Activated T-cell treated with anti-CD3 and anti-CD28 coated beads, Interleukin-2, amount 50 U/mL, for 24 hours (primary cell): ENCODE data around the gene AMBP.
"Not testable (repeated sequence)": the region's sequence is repeated elsewhere in the genome, so short reads cannot be mapped to it uniquely, and the experiment has no call there.

Source experiments
- DNase-seq: peaks from one replicate; pipeline ENCODE4 v3.0.0-alpha.2; 2020
- H3K27ac Mint-ChIP-seq: 2 replicates; pipeline ENCODE4 v1.8.0; 2020; ENCODE audit warnings: mild to moderate bottlenecking, mixed read lengths
- H3K27me3 Mint-ChIP-seq: 2 replicates; pipeline ENCODE4 v1.8.0; 2020; ENCODE audit warnings: mixed read lengths
- H3K36me3 Mint-ChIP-seq: 2 replicates; pipeline ENCODE4 v1.8.0; 2020; ENCODE audit warnings: low read depth, mixed read lengths
- H3K4me1 Mint-ChIP-seq: 2 replicates; pipeline ENCODE4 v1.8.0; 2020; ENCODE audit warnings: low read depth, mixed read lengths
- H3K4me3 Mint-ChIP-seq: 2 replicates; pipeline ENCODE4 v1.8.0; 2020; ENCODE audit warnings: mild to moderate bottlenecking, moderate library complexity, mixed read lengths
- H3K9me3 Mint-ChIP-seq: 2 replicates; pipeline ENCODE4 v1.8.0; 2020; ENCODE audit warnings: mixed read lengths

The AMBP gene

DNA sequence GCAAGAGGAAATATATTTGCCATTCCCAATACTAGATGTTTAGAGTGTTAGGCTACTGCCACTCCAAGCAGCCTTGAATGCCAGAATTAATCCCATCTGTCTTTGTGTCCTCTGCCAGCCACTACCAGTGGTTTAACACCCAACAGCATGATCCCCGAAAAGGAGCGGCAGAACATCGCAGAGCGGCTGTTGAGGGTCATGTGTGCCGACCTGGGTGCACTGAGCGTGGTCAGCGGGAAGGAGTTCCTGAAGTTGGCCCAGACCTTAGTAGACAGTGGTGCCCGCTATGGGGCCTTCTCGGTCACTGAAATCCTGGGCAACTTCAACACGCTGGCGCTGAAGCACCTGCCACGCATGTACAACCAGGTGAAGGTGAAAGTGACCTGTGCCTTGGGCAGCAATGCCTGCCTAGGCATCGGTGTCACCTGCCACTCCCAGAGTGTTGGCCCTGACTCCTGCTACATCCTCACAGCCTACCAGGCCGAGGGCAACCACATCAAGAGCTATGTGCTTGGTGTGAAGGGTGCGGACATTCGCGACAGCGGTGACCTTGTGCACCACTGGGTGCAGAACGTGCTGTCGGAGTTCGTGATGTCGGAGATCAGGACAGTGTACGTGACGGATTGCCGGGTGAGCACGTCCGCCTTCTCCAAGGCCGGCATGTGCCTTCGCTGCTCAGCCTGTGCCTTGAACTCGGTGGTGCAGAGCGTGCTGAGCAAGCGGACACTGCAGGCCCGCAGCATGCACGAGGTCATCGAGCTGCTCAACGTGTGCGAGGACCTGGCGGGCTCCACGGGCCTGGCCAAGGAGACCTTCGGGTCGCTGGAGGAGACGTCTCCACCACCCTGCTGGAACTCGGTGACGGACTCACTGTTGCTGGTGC is 29.3 kb downstream of the AMBP start:
- DNase-seq = no peak
- H3K4me1 Mint-ChIP-seq = no peaks in the 10 kb centered on the region
- H3K9me3 Mint-ChIP-seq = no peaks in the 10 kb centered on the region
- no peak overlapping the region for H3K27ac Mint-ChIP-seq
- H3K36me3 Mint-ChIP-seq = no peaks in the 10 kb centered on the region
- H3K4me3 Mint-ChIP-seq = no peak overlapping the region
- no peaks in the 10 kb centered on the region for H3K27me3 Mint-ChIP-seq

DNA sequence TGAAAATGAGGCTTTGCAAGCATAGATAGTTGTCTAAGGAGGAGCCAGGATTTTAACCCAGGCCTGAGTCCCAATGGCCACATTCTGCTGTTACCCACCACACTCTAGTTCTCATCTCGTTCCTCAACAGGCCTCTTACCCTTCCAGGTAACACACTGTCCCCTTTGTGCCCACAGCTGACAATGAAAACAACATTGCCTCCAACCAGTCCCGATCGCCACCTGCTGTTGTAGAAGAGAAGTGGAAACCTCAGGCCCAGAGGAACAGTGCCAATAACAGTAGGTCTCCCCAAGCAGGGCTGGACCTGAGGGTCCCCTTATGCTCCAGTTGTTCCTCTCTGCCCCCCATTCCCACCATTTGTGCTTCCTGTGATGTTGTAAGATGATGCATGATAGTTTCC is 30.4 kb downstream of the AMBP start:
- no peaks in the 10 kb centered on the region for H3K36me3 Mint-ChIP-seq
- no peaks in the 10 kb centered on the region for H3K27me3 Mint-ChIP-seq
- no peaks in the 10 kb centered on the region for H3K9me3 Mint-ChIP-seq
- no peaks in the 10 kb centered on the region for H3K4me1 Mint-ChIP-seq
- H3K4me3 Mint-ChIP-seq = no peak overlapping the region
- DNase-seq = no peak
- no peak overlapping the region for H3K27ac Mint-ChIP-seq

DNA sequence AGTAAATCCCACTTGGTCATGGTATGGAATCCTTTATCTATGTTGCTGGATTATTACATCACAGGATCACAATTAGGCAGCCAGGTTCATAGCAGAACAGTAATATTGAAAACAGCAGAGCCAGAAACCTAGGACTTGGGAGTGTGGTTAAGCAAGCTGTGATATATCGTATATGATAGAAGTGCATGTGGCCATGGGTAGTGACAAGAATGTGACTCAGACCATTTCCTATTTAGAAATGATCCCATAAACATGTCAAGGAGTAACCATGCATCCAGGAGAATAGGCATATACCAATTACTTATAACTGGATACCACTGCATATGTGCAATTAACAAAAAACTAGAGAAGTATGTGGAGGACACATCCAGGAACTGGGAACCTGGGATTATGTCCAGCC is 31.2 kb downstream of the AMBP start:
- DNase-seq = no peak
- Mint-ChIP-seq H3K4me1 (no peaks in the 10 kb centered on the region), H3K27me3 (no peaks in the 10 kb centered on the region), H3K36me3 (no peaks in the 10 kb centered on the region), H3K4me3 (no peak overlapping the region), H3K9me3 (no peaks in the 10 kb centered on the region), H3K27ac (no peak overlapping the region)

DNA sequence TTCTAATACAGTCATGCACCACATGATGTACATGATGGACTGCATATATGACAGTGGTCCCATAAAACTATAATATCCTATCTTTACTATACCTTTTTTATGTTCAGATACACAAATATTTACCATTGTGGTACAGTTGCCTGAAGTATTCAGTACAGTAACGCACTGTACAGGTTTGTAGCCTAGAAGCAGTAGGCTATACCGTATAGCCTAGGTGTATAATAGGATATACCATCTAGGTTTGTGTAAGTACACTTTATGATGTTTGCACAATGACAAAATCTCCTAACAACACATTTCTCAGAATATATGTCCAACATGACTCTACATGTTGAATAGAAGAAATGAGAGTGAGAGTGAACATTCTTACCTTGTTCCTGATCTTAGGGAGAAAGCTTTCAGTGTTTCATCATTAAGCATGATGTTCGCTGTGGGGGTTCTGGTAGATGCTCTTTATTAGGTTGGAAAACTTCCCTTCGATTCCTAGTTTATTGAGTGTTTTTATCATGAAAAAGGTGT is 31.8 kb downstream of the AMBP start:
- Mint-ChIP-seq H3K4me3 (no peak overlapping the region), H3K27me3 (no peaks in the 10 kb centered on the region), H3K4me1 (no peaks in the 10 kb centered on the region), H3K36me3 (no peaks in the 10 kb centered on the region), H3K27ac (no peak overlapping the region), H3K9me3 (no peaks in the 10 kb centered on the region)
- DNase-seq = no peak

DNA sequence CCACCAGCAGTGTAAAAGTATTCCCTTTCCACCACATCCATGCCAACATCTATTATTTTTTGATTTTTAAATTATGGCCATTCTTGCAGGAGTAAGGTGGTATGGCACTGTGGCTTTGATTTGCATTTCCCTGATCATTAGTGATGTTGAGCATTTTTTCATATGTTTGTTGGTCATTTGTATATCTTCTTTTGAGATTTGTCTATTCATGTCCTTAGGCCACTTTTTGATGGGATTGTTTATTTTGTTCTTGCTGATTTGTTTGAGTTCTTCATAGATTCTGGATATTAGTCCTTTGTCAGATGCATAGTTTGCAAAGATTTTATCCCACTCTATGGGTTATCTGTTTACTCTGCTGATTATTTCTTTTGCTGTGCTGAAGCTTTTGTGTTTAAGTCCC is 34.4 kb downstream of the AMBP start:
- H3K36me3 Mint-ChIP-seq, H3K4me1 Mint-ChIP-seq, H3K4me3 Mint-ChIP-seq, H3K27ac Mint-ChIP-seq, DNase-seq, H3K27me3 Mint-ChIP-seq, H3K9me3 Mint-ChIP-seq: not testable (repeated sequence)

DNA sequence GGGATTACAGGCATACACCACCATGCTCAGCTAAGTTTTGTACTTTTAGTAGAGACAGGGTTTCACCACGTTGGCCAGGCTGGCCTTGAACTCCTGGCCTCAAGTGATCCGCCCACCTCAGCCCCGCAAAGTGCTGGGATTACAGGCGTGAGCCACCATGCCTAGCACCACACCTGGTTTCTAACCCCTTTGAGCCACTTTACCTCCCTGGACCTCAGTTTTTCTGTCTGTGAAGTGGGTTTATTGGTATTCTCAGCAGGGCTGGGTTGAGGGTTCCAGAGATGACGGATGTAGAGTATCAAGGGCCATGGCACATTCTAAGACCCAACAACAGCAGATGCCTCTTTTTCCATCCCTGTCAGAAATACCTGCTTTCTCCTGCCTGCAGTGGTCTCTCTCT is 38.6 kb downstream of the AMBP start:
- no peaks in the 10 kb centered on the region for H3K4me1 Mint-ChIP-seq
- no peaks in the 10 kb centered on the region for H3K27me3 Mint-ChIP-seq
- no peaks in the 10 kb centered on the region for H3K9me3 Mint-ChIP-seq
- H3K27ac Mint-ChIP-seq = no peak overlapping the region
- no peak overlapping the region for H3K4me3 Mint-ChIP-seq
- DNase-seq = no peak
- no peaks in the 10 kb centered on the region for H3K36me3 Mint-ChIP-seq

DNA sequence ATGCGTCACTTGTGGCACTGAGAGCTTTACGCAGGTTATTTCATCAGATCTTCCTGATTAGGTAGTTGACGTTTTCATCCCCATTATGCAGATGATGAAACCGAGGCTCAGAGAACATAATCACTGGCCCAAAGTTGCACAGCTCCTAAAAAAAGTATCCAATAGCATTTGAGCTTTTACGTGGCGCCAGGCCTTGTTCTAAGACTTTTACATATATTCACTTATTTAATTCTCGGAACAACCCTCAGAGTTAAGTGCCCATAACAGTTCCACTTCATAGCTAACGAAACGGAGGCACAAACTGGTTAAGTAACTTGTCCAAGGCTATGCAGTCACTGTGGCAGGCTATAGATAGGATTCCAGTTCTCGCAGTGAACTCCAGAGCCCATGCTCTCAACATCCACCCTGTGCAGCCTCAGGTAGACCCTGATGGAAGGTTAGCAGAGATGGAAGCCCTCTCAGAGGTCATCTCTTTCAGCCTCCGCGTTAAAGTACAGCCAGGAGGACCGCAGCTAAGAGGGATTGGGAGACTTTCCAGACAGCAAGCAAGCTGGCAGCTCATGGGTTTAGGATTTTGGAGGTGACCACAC is 39.3 kb downstream of the AMBP start:
- no peaks in the 10 kb centered on the region for H3K4me1 Mint-ChIP-seq
- no peaks in the 10 kb centered on the region for H3K27me3 Mint-ChIP-seq
- H3K4me3 Mint-ChIP-seq = no peak overlapping the region
- no peaks in the 10 kb centered on the region for H3K36me3 Mint-ChIP-seq
- DNase-seq = no peak
- H3K9me3 Mint-ChIP-seq = no peaks in the 10 kb centered on the region
- H3K27ac Mint-ChIP-seq = no peak overlapping the region

DNA sequence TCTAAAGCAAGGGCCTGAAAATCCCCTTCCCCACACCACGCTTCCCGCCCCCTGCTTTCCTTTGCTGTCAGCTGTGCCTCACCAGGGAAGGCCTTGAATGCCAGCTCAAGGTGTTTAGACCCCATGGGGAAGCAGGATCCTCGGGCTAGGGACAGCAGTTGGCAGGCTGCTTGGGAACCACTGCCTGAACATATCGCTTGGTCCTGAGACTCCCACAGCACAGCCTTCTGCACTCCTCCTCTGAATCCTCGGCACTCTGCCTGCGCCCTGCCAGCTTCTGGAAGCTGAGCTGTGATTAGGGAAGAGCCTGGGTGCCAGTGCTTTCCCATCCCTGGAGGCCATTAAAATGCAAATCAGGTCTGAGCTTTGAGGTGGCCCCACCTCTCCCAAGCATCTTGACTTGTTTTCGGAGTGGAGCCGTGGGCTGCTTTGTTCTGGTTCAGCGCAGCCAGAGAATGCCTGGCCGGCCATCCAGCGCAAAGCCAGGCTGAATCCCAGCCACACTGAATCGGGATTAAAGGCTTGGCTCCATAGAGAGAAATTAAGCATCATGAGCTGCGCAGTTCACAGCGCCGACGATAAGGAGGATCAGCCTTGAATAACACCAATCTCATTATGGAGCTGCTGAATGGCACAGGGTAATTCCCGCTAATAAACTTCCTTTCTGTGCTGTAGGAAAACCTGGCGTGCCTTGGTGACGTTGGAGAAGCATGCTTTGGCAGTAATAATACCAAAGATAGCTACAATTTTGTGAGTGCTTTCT is 40.0 kb downstream of the AMBP start:
- Mint-ChIP-seq H3K4me3 (no peak overlapping the region), H3K9me3 (no peaks in the 10 kb centered on the region), H3K36me3 (no peaks in the 10 kb centered on the region), H3K4me1 (no peaks in the 10 kb centered on the region), H3K27ac (no peak overlapping the region), H3K27me3 (no peaks in the 10 kb centered on the region)
- no peak for DNase-seq

DNA sequence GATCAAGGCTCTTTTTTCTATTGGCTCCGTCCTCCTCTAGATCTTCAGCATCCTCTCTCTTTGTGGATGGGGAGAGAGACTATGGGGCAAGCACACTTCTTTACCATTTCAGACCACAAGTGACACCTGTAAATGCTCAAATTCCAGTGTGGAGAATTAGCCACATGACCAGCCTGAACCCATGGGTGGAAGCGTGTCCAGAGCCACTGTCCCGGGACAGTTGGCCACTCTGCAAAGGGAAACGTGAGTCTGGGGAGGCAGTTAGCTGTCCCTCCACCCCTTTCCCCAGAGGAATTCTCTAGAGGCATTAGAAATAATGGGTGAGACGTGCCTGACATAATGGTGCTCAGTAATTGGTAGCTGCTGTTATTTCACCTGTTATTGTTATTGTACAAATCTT is 40.9 kb downstream of the AMBP start:
- no peak for DNase-seq
- Mint-ChIP-seq H3K27me3 (no peaks in the 10 kb centered on the region), H3K4me3 (no peak overlapping the region)

DNA sequence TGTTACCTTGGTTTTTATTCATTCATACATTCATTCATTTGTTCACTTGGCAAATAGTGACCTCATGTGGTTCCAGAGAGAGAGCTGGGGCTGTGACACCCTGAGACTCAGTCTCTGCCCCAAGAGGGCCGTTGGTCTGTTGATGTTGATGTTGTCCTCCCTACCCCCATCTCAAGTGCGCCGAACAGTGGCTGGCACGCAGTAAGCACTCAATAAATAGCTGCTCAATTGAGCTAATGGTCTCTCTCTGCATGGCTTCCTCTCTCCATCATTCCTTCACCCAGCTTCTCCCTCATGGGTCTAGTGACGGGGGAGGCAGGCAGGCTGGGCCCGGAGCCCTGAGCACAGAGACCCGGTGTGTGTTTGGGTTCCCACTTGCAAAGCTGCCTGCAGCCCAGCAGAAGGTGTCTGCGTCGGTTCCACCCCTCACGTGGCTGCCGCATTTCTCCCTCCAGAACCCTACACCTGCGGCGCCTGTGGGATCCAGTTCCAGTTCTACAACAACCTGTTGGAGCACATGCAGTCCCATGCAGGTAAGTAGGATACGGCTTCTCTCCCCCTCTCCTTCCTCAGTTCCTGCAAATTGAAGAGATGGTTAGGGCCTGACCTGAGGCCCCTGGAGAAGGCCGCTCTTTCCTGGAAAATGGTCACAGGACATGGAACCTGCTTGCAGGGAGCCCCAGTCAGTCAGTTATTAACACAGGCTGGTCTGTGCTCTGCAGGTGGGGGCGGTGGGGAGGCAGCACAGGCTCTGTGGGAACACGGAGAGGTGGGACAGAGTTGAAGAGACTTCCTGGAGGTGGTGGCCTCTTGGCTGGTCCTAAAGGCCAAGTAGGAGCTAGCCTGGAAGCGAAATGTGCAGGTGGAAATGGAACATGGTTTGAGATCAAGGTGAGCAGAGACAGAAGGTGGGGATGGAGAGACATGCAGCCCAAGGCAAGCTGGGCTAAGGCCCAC is 42.0 kb downstream of the AMBP start:
- H3K27ac Mint-ChIP-seq = no peak overlapping the region
- H3K9me3 Mint-ChIP-seq = no peaks in the 10 kb centered on the region
- no peak overlapping the region for H3K4me3 Mint-ChIP-seq
- H3K27me3 Mint-ChIP-seq = no peaks in the 10 kb centered on the region
- H3K4me1 Mint-ChIP-seq = no peaks in the 10 kb centered on the region
- DNase-seq = no peak
- H3K36me3 Mint-ChIP-seq = no peaks in the 10 kb centered on the region

More for the DNA sequence above, 40.9 kb downstream of the AMBP start:
- Mint-ChIP-seq H3K4me1 (no peaks in the 10 kb centered on the region), H3K36me3 (no peaks in the 10 kb centered on the region), H3K27ac (no peak overlapping the region), H3K9me3 (no peaks in the 10 kb centered on the region)

DNA sequence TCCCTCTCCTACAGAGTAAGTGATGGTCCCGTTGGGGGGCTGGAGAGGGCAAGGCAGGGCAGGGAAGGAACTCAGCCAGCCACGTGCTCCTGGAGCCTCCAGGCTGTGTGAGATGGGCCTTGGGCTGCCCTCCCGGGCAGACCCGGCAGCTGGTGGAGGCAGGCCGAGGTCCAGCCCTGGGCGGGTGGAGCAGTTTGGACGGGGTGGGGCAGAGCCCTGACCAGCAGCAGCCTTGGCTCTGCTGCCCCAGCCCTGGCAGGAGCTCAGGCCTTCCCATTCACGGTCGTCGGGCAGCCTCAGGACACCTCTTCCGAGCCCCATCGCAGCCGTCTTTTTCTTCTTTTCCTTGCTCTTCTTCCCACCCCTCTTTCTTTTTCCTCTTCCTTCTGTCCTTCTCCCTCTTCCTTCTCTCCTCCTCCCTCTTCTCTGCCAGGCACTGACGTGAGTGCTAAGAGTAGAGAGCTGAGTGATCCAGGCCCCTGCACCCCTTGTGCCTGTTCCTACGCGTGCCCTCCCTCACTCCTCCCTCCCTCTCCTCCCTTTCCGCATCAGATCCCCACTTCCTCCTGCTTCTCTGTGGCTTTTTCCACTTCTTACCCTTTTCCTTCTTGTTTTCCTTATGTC is 42.8 kb downstream of the AMBP start:
- no peak overlapping the region for H3K4me3 Mint-ChIP-seq
- H3K27me3 Mint-ChIP-seq = no peaks in the 10 kb centered on the region
- no peak for DNase-seq
- no peaks in the 10 kb centered on the region for H3K36me3 Mint-ChIP-seq
- no peaks in the 10 kb centered on the region for H3K4me1 Mint-ChIP-seq
- no peak overlapping the region for H3K27ac Mint-ChIP-seq
- no peaks in the 10 kb centered on the region for H3K9me3 Mint-ChIP-seq

DNA sequence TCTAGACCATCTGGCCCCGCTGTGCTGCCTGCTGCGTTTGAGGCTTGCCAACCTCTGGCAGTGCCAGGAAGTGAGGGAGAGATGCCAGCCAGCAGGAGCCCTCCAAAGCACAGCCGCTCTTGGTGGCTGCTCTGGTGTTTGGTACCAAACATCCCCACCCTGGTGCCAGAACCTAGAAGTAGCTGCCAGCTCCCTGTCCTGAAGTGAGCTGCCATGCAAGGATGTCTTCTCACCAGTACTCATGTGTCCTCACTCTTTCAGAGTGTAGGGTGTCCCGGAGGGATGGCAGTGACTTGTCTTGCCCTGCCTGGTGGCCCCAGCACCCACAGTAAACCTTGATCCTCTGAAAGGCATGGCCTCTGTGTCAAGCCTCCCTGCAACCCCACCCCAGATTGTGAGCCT is 43.4 kb downstream of the AMBP start:
- H3K27me3 Mint-ChIP-seq = no peaks in the 10 kb centered on the region
- no peak for DNase-seq
- no peaks in the 10 kb centered on the region for H3K4me1 Mint-ChIP-seq
- no peaks in the 10 kb centered on the region for H3K9me3 Mint-ChIP-seq
- H3K36me3 Mint-ChIP-seq = no peaks in the 10 kb centered on the region
- no peak overlapping the region for H3K27ac Mint-ChIP-seq
- no peak overlapping the region for H3K4me3 Mint-ChIP-seq

DNA sequence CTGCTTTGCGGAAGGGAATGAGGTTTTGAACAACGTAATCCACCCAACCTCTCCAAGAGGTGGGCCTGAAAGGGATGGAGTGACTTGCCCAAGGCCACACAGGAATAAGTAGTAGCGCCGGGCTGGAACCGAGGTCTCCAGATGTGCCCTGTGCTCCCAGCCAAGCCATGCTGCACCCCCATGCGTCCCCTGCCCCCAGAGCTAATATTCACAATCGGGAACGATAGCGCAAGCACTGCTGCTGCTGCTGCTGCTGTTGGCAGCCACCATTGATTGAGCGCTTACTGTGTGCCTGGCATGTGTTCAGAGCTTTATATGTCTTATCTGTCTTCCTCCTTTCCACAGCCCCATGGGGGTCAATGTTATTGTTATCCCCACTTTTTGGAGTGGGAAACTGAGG is 43.9 kb downstream of the AMBP start:
- Mint-ChIP-seq H3K4me3 (no peak overlapping the region), H3K4me1 (no peaks in the 10 kb centered on the region), H3K9me3 (no peaks in the 10 kb centered on the region), H3K27me3 (no peaks in the 10 kb centered on the region), H3K36me3 (no peaks in the 10 kb centered on the region), H3K27ac (no peak overlapping the region)
- DNase-seq = no peak
